H1 (cell line): ENCODE data around the gene DOCK1. TPM values are rescaled to one million over a fixed set of nuclear protein-coding genes. Genes with fewer than 3 reads are reported as not detected.

Source experiments
- CTCF ChIA-PET: fragments of 300-600 bp; sonication (Branson Sonifier 250); formaldehyde crosslinking; loops from one replicate; lab custom pipeline; 2021; ENCODE audit not compliant: partially characterized antibody; lab: Charles Lee
- POLR2A ChIA-PET: fragments of 300-600 bp; sonication (Branson Sonifier 250); formaldehyde crosslinking; loops from one replicate; lab custom pipeline; 2021; ENCODE audit warnings: inconsistent platforms; ENCODE audit not compliant: partially characterized antibody; lab: Charles Lee
- DNase-seq, 2 experiments: peaks; one replicate each; pipeline versions ENCODE4 v3.0.0 to v3.0.0-alpha.2; 2010 to 2022; ENCODE audit warnings: low spot score in 2 of 2, low read depth in 1 of 2, mixed read lengths in 1 of 2
- FAIRE-seq: peaks from 2 replicates; lab custom pipeline; 2011; peaks lifted over from hg19 to GRCh38; lab: Jason Lieb, UNC
- H2AFZ ChIP-seq: 2 replicates; pipeline ENCODE4 v1.8.1; 2012; ENCODE audit warnings: low read length, inconsistent platforms
- H2AK5ac ChIP-seq: 2 replicates; pipeline ENCODE4 v1.6.1; 2013; ENCODE audit warnings: low read depth, low read length
- H2BK120ac ChIP-seq: replicated peaks from 2 replicates; pipeline ENCODE3; 2013; ENCODE audit warnings: low read depth, low read length, inconsistent platforms
- H2BK12ac ChIP-seq: 2 replicates; pipeline ENCODE4 v1.6.1; 2013; ENCODE audit warnings: low read depth, low read length
- H2BK15ac ChIP-seq: 2 replicates; pipeline ENCODE4 v1.6.1; 2013; ENCODE audit warnings: low read length
- H2BK20ac ChIP-seq: 2 replicates; pipeline ENCODE4 v1.6.1; 2013; ENCODE audit warnings: low read length
- H2BK5ac ChIP-seq: 2 replicates; pipeline ENCODE4 v1.6.1; 2013; ENCODE audit warnings: low read depth, low read length
- H3K14ac ChIP-seq: 2 replicates; pipeline ENCODE4 v1.6.1; 2013; ENCODE audit warnings: inconsistent platforms; ENCODE audit not compliant: insufficient read length
- H3K18ac ChIP-seq: 2 replicates; pipeline ENCODE4 v1.6.1; 2013; ENCODE audit warnings: low read length; ENCODE audit errors: extremely low read depth
- H3K23ac ChIP-seq: 2 replicates; pipeline ENCODE4 v1.6.1; 2013; ENCODE audit warnings: inconsistent platforms; ENCODE audit not compliant: insufficient read length
- H3K23me2 ChIP-seq: 2 replicates; pipeline ENCODE4 v1.6.1; 2013; ENCODE audit warnings: low read depth, low read length
- H3K27ac ChIP-seq: 2 replicates; pipeline ENCODE4 v1.6.1; 2011; ENCODE audit warnings: low read depth, low read length, inconsistent platforms
- H3K27me3 ChIP-seq, 4 experiments: replicated peaks in 1 of 4; 1 replicate in 1 of 4; 2 replicates in 3 of 4; pipeline versions ENCODE4 v1.6.1 to v1.8.1; 2011 to 2013; ENCODE audit warnings: low read length in 3 of 4, mild to moderate bottlenecking in 3 of 4, inconsistent platforms in 2 of 4, mixed read lengths in 2 of 4, moderate library complexity in 1 of 4; ENCODE audit not compliant: control insufficient read depth in 3 of 4, insufficient read depth in 3 of 4; ENCODE audit errors: extremely low read depth in 1 of 4
- H3K36me3 ChIP-seq, 4 experiments: 2 replicates each; pipeline versions ENCODE4 v1.6.1 to v1.8.1; 2011 to 2013; ENCODE audit warnings: mild to moderate bottlenecking in 4 of 4, low read length in 3 of 4, moderate library complexity in 2 of 4, control low read depth in 1 of 4, inconsistent platforms in 1 of 4; ENCODE audit not compliant: insufficient read depth in 4 of 4, control insufficient read depth in 2 of 4
- H3K4ac ChIP-seq: replicated peaks from 2 replicates; pipeline ENCODE3; 2013; ENCODE audit warnings: low read length, low read depth, mixed read lengths, inconsistent platforms; ENCODE audit not compliant: insufficient read length
- H3K4me1 ChIP-seq, 4 experiments: replicated peaks in 1 of 4; 1 replicate in 1 of 4; 2 replicates in 3 of 4; pipeline versions ENCODE4 v1.6.1 to v1.8.1; 2011 to 2013; ENCODE audit warnings: low read length in 3 of 4, inconsistent platforms in 2 of 4, mixed read lengths in 1 of 4; ENCODE audit not compliant: insufficient read depth in 4 of 4, control insufficient read depth in 3 of 4
- H3K4me2 ChIP-seq, 2 experiments: 2 replicates each; pipeline versions ENCODE4 v1.6.1 to v1.8.1; 2011 to 2013; ENCODE audit warnings: low read depth in 2 of 2, low read length in 2 of 2, control low read depth in 1 of 2, inconsistent platforms in 1 of 2, mild to moderate bottlenecking in 1 of 2; ENCODE audit not compliant: insufficient read depth in 1 of 2
- H3K4me3 ChIP-seq, 4 experiments: fragments of 200-600, 300-600 bp in 1 of 4; sonication (generic), shearing (Covaris generic), sonication (Bioruptor Twin) in 1 of 4; 2 replicates each; pipeline versions ENCODE4 v1.5.1 to v1.8.1; 2011 to 2016; ENCODE audit warnings: low read length in 4 of 4, low read depth in 3 of 4, control low read depth in 2 of 4, inconsistent platforms in 2 of 4, mild to moderate bottlenecking in 2 of 4, mixed read lengths in 1 of 4, moderate library complexity in 1 of 4; ENCODE audit not compliant: insufficient read depth in 2 of 4; ENCODE audit errors: extremely low read depth in 1 of 4
- H3K56ac ChIP-seq: replicated peaks from 2 replicates; pipeline ENCODE3; 2013; ENCODE audit warnings: low read depth, mild to moderate bottlenecking, mixed read lengths, low read length, inconsistent platforms; ENCODE audit not compliant: insufficient read length
- H3K79me1 ChIP-seq: 2 replicates; pipeline ENCODE4 v1.6.1; 2013; ENCODE audit warnings: low read depth, low read length, control low read depth
- H3K79me2 ChIP-seq, 2 experiments: 2 replicates each; pipeline versions ENCODE4 v1.6.1 to v1.8.1; 2012 to 2013; ENCODE audit warnings: low read length in 2 of 2, mild to moderate bottlenecking in 2 of 2, inconsistent platforms in 1 of 2; ENCODE audit not compliant: insufficient read depth in 2 of 2, control insufficient read depth in 1 of 2
- H3K9ac ChIP-seq, 4 experiments: replicated peaks in 1 of 4; 1 replicate in 1 of 4; 2 replicates in 3 of 4; pipeline versions ENCODE4 v1.6.1 to v1.8.1; 2011 to 2013; ENCODE audit warnings: low read depth in 3 of 4, low read length in 3 of 4, control low read depth in 2 of 4, mild to moderate bottlenecking in 2 of 4, moderate library complexity in 2 of 4, inconsistent platforms in 1 of 4; ENCODE audit errors: extremely low read depth in 1 of 4
- H3K9me3 ChIP-seq, 2 experiments: 2 replicates each; pipeline versions ENCODE4 v1.6.1 to v1.8.1; 2012 to 2013; ENCODE audit warnings: mild to moderate bottlenecking in 2 of 2, moderate library complexity in 2 of 2, control low read depth in 1 of 2, inconsistent platforms in 1 of 2, low read depth in 1 of 2, low read length in 1 of 2, mixed read lengths in 1 of 2; ENCODE audit not compliant: insufficient read depth in 2 of 2
- H4K20me1 ChIP-seq, 2 experiments: replicated peaks in 1 of 2; 2 replicates each; pipeline versions ENCODE3 to v1.8.1; 2011 to 2013; ENCODE audit warnings: inconsistent platforms in 2 of 2, low read length in 2 of 2, mild to moderate bottlenecking in 1 of 2; ENCODE audit not compliant: insufficient read depth in 2 of 2, control insufficient read depth in 1 of 2
- H4K5ac ChIP-seq: 2 replicates; pipeline ENCODE4 v1.6.1; 2013; ENCODE audit warnings: low read length, low read depth, mixed read lengths, inconsistent platforms; ENCODE audit not compliant: insufficient read length
- H4K8ac ChIP-seq: 2 replicates; pipeline ENCODE4 v1.8.0; 2013; ENCODE audit warnings: mild to moderate bottlenecking, moderate library complexity, low read length, inconsistent platforms; ENCODE audit not compliant: insufficient read depth; ENCODE audit errors: extremely low read depth
- H4K91ac ChIP-seq: replicated peaks from 2 replicates; pipeline ENCODE3; 2013; ENCODE audit warnings: low read length, mixed read lengths, inconsistent platforms; ENCODE audit not compliant: insufficient read length
- BACH1 ChIP-seq: IDR thresholded peaks from 2 replicates; pipeline ENCODE4 v1.6.1; 2012; ENCODE audit warnings: low read length, improper control_type of control experiment
- BCL11A ChIP-seq, 2 experiments: IDR thresholded peaks; one replicate each; pipeline ENCODE4 v1.6.1; 2011; ENCODE audit warnings: low read depth in 2 of 2, low read length in 2 of 2, mild to moderate bottlenecking in 2 of 2
- CEBPB ChIP-seq: IDR thresholded peaks from 2 replicates; pipeline ENCODE4 v1.6.1; 2012; ENCODE audit warnings: low read depth, low read length
- CREB1 ChIP-seq: IDR thresholded peaks from 2 replicates; pipeline ENCODE4 v1.6.1; 2012; ENCODE audit warnings: inconsistent platforms
- CTBP2 ChIP-seq: IDR thresholded peaks from 2 replicates; pipeline ENCODE4 v1.7.0; 2011; ENCODE audit warnings: borderline replicate concordance, mild to moderate bottlenecking, moderate library complexity, mixed read lengths, low read length; ENCODE audit not compliant: insufficient read depth, insufficient read length
- EZH2 ChIP-seq: fragments of 200-600 bp; sonication (generic); IDR thresholded peaks from 2 replicates; pipeline ENCODE4 v1.7.1; 2012; ENCODE audit warnings: low read depth, mild to moderate bottlenecking, moderate library complexity, low read length, inconsistent platforms; ENCODE audit not compliant: severe bottlenecking
- JUN ChIP-seq: IDR thresholded peaks from 2 replicates; pipeline ENCODE4 v1.6.1; 2011; ENCODE audit warnings: low read depth, mild to moderate bottlenecking, improper control_type of control experiment, low read length
- JUND ChIP-seq: IDR thresholded peaks from 2 replicates; pipeline ENCODE4 v1.6.1; 2011; ENCODE audit warnings: mild to moderate bottlenecking, improper control_type of control experiment, low read length
- POLR2AphosphoS5 ChIP-seq: IDR thresholded peaks from 2 replicates; pipeline ENCODE4 v1.6.1; 2011; ENCODE audit warnings: low read depth, low read length
- RNF2 ChIP-seq: fragments of 200-900, 300-1000 bp; sonication (generic); IDR thresholded peaks from 2 replicates; pipeline ENCODE4 v1.7.1; 2016; ENCODE audit warnings: borderline replicate concordance, low read depth, mild to moderate bottlenecking, antibody characterized with exemption, low read length; ENCODE audit not compliant: poor library complexity, severe bottlenecking; ENCODE audit errors: missing control alignments
- SAP30 ChIP-seq: fragments of 300-600 bp; sonication (generic); IDR thresholded peaks from 2 replicates; pipeline ENCODE4 v1.7.1; 2012; ENCODE audit warnings: low read length, moderate library complexity, mild to moderate bottlenecking, inconsistent platforms; ENCODE audit not compliant: insufficient read depth, insufficient replicate concordance
- SP2 ChIP-seq: IDR thresholded peaks from 2 replicates; pipeline ENCODE4 v1.6.1; 2012; ENCODE audit warnings: mild to moderate bottlenecking, low read length, inconsistent platforms
- TBP ChIP-seq: IDR thresholded peaks from 2 replicates; pipeline ENCODE4 v1.6.1; 2011; ENCODE audit warnings: low read depth, low read length, improper control_type of control experiment
- ZNF274 ChIP-seq: IDR thresholded peaks from 2 replicates; pipeline ENCODE4 v1.7.0; 2012; ENCODE audit warnings: low read length, borderline replicate concordance; ENCODE audit errors: extremely low read depth
- WGBS, 2 experiments: shearing (Covaris generic) in 1 of 2; methylation state at CpG; one replicate each; pipeline versions ENCODE4 v1.1.6 to v1.1.7; 2013 to 2015; ENCODE audit warnings: low lambda C conversion rate in 2 of 2, mixed read lengths in 2 of 2, inconsistent platforms in 1 of 2, low coverage in 1 of 2, missing lambda C conversion rate in 1 of 2; ENCODE audit not compliant: insufficient replicate concordance in 2 of 2, insufficient coverage in 1 of 2, insufficient read length in 1 of 2; ENCODE audit errors: extremely low coverage in 1 of 2, missing lambda C conversion rate in 1 of 2; 5-methylcytosine and 5-hydroxymethylcytosine counted together
- polyA plus RNA-seq, 7 experiments: library from polyadenylated mRNA; depleted of rRNA in 3 of 7; stranded (reverse) in 5 of 7; unstranded in 2 of 7; fragments of >200 nt in 5 of 7; fragments of 200-250 nt in 2 of 7; gene quantifications; 1 replicate in 5 of 7; 2 replicates in 1 of 7; 4 replicates in 1 of 7; pipeline versions ENCODE4 v1.2.1 to v1.2.3, GENCODE V29; 2011 to 2013; ENCODE audit warnings: missing spikeins in 2 of 7, mixed read lengths in 2 of 7
- total RNA-seq: library from RNA; stranded (reverse); fragmentation: NEBNext Ultra II Directional; extraction: Animal tissue kit (Norgen Biotek cat#: 25700); gene quantifications from 2 replicates; pipeline ENCODE4 v1.2.1, GENCODE V29; 2021

The DOCK1 gene
- total and polyA plus RNA-seq, 2 of the 8 experiments (the other 6 are each of a cell fraction or from before 2014, with no cell fraction given) = 11.6 to 53.0 TPM

GRCh38 chr10:127417686-127418401 lies 512.6 kb downstream of the DOCK1 start:
- H4K5ac ChIP-seq = no peak overlapping the region
- H3K23me2 ChIP-seq = no peaks in the 10 kb centered on the region
- no peak overlapping the region for H2BK20ac ChIP-seq
- H3K4me1 ChIP-seq = no peaks in the 10 kb centered on the region
- H3K14ac ChIP-seq = no peak overlapping the region
- POLR2A ChIA-PET = no interaction called here
- no peak overlapping the region for H3K56ac ChIP-seq
- no peak overlapping the region for H3K23ac ChIP-seq
- H3K4me3 ChIP-seq = no peak overlapping the region
- 92% methylated on average over 11 of the region's 12 CpGs; no CpG with 5 or more reads in 1 of the 2 experiments for WGBS, 2 experiments
- no peaks in the 10 kb centered on the region for H3K79me1 ChIP-seq
- H2BK5ac ChIP-seq = no peak overlapping the region
- no peak overlapping the region for H3K27ac ChIP-seq
- no peak overlapping the region for H3K18ac ChIP-seq
- FAIRE-seq (no peak), DNase-seq (no peak)
- H4K91ac ChIP-seq = no peak overlapping the region
- H3K4ac ChIP-seq = no peak overlapping the region
- CTCF ChIA-PET = interaction anchor here (0.8 kb wide), 1 partner anchor 23 kb away, joined by 3 read pairs; no protein-coding TSS in a partner anchor
- no peak overlapping the region for H3K9ac ChIP-seq
- H3K36me3 ChIP-seq = peaks cover 0 to 3% (median 0%) of the 10 kb centered on the region in 4 experiments; a peak in 1 of 8 replicates
- peaks cover 0 to 1% of the 10 kb centered on the region in 2 experiments for H4K20me1 ChIP-seq
- H4K8ac ChIP-seq = no peak overlapping the region
- no peak for TF ChIP-seq TBP
- no peak for TF ChIP-seq CEBPB
- no peak for TF ChIP-seq CTBP2
- TF ChIP-seq SP2 = no peak
- TF ChIP-seq EZH2 = no peak
- TF ChIP-seq ZNF274 = no peak
- no peak for TF ChIP-seq POLR2AphosphoS5
- no peak for TF ChIP-seq JUND
- no peak for TF ChIP-seq JUN
- no peak for TF ChIP-seq SAP30
- TF ChIP-seq RNF2 = no peak
- TF ChIP-seq BACH1 = no peak
- no peak for TF ChIP-seq CREB1
- no peak for TF ChIP-seq BCL11A (IDR thresholded peaks at IDR 0.05; ENCODE audit: low read depth in 2 of 2, low read length in 2 of 2)
- TF ChIP-seq, all 59 proteins: peak for 0
- no peak overlapping the region for H3K4me2 ChIP-seq
- H2BK120ac ChIP-seq = no peak overlapping the region
- H3K9me3 ChIP-seq = no peaks in the 10 kb centered on the region
- H2BK15ac ChIP-seq = no peak overlapping the region
- H3K79me2 ChIP-seq = no peaks in the 10 kb centered on the region
- no peak overlapping the region for H2AK5ac ChIP-seq
- H3K27me3 ChIP-seq = no peaks in the 10 kb centered on the region
- no peak overlapping the region for H2AFZ ChIP-seq
- H2BK12ac ChIP-seq = no peak overlapping the region
